ENCODE data around the gene MLLT10. TPM values are rescaled to one million over a fixed set of nuclear protein-coding genes. Genes with fewer than 3 reads are reported as not detected.

The MLLT10 gene
- total and polyA plus RNA-seq, 10 of the 15 experiments (the other 5 are each of a cell fraction or from before 2014, with no cell fraction given), result 8.7 to 61.1 (median 28.5) TPM

DNA sequence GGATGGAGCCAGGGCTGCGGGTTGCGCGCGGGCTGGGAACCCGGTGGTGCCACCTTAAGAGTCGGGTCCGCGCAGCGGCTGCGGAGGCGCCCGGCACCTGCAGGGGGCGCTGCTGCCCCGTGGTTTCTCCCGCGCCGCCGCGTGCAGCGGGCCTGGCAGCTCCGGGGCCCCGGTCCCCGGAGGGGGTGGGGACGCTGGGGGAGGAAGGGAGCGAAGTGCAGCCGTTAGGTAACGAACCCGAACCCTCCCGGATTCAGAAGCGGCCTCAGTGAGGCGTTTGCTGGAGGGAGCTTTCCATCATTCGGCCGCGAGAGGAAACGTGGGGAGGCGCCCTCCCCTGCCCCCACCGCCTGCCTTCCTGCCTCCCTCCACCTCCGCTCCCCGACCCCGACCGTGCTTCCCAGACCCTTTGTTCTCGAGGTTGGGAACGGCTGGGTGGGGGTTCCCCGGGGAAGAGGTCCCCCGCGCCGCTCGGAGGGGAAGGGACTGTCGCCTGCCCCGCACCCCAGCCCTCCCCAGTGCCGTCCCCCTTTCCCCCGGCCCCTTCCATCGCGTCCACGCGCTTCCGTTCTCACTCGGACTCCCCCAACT lies 38.2 kb upstream of the MLLT10 start:
- H3K79me2 ChIP-seq (ENCODE audit: control insufficient read depth, insufficient read depth, low read length), result no peaks in the 10 kb centered on the region
- peaks cover 20% of the 10 kb centered on the region for H3K4me1 ChIP-seq (ENCODE audit: control insufficient read depth, insufficient read depth, low read length)
- POLR2A ChIA-PET, result interaction anchor here (0.6 to 1.3 kb wide), 4 partner anchors 42 to 496 kb away, joined by 3 read pairs; no protein-coding TSS in a partner anchor
- WGBS (ENCODE audit: insufficient coverage, insufficient replicate concordance, low lambda C conversion rate, missing lambda C conversion rate), result under 1% methylated on average over 24 of the region's 58 CpGs
- no TSS peak for BruUV-seq (replicated peaks)
- peak overlapping the region; percentile 35; the same call in 1 of the 2 replicates for H3K27ac ChIP-seq (ENCODE audit: control insufficient read depth, insufficient read depth)
- SMC1A ChIA-PET (ENCODE audit: uncharacterized antibody, unreplicated experiment), result interaction anchor here (0.5 to 3.4 kb wide), 11 partner anchors 24 to 1494 kb away, joined by 3 to 19 read pairs (median 4); partner anchors contain the start of gene SKIDA1
- RAD21 ChIA-PET (ENCODE audit: unreplicated experiment), result interaction anchor here (0.7 to 5.2 kb wide), 18 partner anchors 10 to 501 kb away, joined by 3 to 22 read pairs (median 4); no protein-coding TSS in a partner anchor
- intact Hi-C loops (cut with micrococcal nuclease; ENCODE audit: unreplicated experiment), result loop anchor here (1.0 to 10.0 kb wide), 4 partner anchors 218 to 819 kb away; partner anchors contain the start of gene COMMD3
- DNase-seq (ENCODE audit: low read depth, low spot score) (peak; percentile 34), ATAC-seq (peak; percentile 89), FAIRE-seq (peak; percentile 66)
- peak overlapping the region; percentile 100 for H3K4me2 ChIP-seq (ENCODE audit: control insufficient read depth, insufficient read depth)
- no peaks in the 10 kb centered on the region for H4K20me1 ChIP-seq (ENCODE audit: control insufficient read depth, insufficient read depth)
- CTCF ChIA-PET, result interaction anchor here (0.6 to 5.6 kb wide), 26 partner anchors 14 to 1494 kb away, joined by 3 to 66 read pairs (median 4); no protein-coding TSS in a partner anchor
- H3K27me3 ChIP-seq (replicated peaks in 1 of 2; ENCODE audit: control insufficient read depth in 2 of 2, insufficient read depth in 2 of 2, low read length in 1 of 2), result peaks cover 5 to 18% of the 10 kb centered on the region in 2 experiments
- in situ Hi-C loops (cut with MboI), result loop anchor here (5.0 to 25.0 kb wide), 3 partner anchors 209 to 1516 kb away; no protein-coding TSS in a partner anchor
- H2AFZ ChIP-seq (ENCODE audit: control insufficient read depth, low read depth, low read length), result peak overlapping the region; percentile 87
- H3K36me3 ChIP-seq (ENCODE audit: control insufficient read depth in 2 of 2, insufficient read depth in 2 of 2, low read length in 1 of 2), result no peaks in the 10 kb centered on the region
- no peaks in the 10 kb centered on the region for H3K9me3 ChIP-seq (replicated peaks; ENCODE audit: control insufficient read depth, insufficient read depth, low read length)
- H3K9ac ChIP-seq (ENCODE audit: control insufficient read depth, insufficient read depth, low read length), result peak overlapping the region; percentile 58
- H3K4me3 ChIP-seq, result peak overlapping the region; percentile 65
- TF ChIP-seq CBX5 (IDR thresholded peaks at IDR 0.05; ENCODE audit: low read depth), result peak; percentile 91
- TF ChIP-seq EP300 (IDR thresholded peaks at IDR 0.05; ENCODE audit: borderline replicate concordance in 1 of 2, control insufficient read depth in 1 of 2, low read depth in 2 of 2, low read length in 2 of 2), result 0 out of 4 replicates have a peak, but pooled peaks of 1 of the 2 experiments have one; percentile 34
- TF ChIP-seq ZSCAN29 (IDR thresholded peaks at IDR 0.05), result peak; percentile 74
- 0 out of 2 replicates have a peak, but pooled peaks have one; percentile 27 for TF ChIP-seq JUND (IDR thresholded peaks at IDR 0.05; ENCODE audit: low read depth, low read length)
- TF ChIP-seq YY1 (IDR thresholded peaks at IDR 0.05; ENCODE audit: low read depth, low read length), result peak; percentile 76
- TF ChIP-seq, protein P1, sequence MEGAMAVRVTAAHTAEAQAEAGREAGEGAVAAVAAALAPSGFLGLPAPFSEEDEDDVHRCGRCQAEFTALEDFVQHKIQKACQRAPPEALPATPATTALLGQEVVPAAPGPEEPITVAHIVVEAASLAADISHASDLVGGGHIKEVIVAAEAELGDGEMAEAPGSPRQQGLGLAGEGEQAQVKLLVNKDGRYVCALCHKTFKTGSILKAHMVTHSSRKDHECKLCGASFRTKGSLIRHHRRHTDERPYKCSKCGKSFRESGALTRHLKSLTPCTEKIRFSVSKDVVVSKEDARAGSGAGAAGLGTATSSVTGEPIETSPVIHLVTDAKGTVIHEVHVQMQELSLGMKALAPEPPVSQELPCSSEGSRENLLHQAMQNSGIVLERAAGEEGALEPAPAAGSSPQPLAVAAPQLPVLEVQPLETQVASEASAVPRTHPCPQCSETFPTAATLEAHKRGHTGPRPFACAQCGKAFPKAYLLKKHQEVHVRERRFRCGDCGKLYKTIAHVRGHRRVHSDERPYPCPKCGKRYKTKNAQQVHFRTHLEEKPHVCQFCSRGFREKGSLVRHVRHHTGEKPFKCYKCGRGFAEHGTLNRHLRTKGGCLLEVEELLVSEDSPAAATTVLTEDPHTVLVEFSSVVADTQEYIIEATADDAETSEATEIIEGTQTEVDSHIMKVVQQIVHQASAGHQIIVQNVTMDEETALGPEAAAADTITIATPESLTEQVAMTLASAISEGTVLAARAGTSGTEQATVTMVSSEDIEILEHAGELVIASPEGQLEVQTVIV (IDR thresholded peaks at IDR 0.05; ENCODE audit: borderline replicate concordance, partially characterized antibody), result no peak
- TF ChIP-seq, protein P2, sequence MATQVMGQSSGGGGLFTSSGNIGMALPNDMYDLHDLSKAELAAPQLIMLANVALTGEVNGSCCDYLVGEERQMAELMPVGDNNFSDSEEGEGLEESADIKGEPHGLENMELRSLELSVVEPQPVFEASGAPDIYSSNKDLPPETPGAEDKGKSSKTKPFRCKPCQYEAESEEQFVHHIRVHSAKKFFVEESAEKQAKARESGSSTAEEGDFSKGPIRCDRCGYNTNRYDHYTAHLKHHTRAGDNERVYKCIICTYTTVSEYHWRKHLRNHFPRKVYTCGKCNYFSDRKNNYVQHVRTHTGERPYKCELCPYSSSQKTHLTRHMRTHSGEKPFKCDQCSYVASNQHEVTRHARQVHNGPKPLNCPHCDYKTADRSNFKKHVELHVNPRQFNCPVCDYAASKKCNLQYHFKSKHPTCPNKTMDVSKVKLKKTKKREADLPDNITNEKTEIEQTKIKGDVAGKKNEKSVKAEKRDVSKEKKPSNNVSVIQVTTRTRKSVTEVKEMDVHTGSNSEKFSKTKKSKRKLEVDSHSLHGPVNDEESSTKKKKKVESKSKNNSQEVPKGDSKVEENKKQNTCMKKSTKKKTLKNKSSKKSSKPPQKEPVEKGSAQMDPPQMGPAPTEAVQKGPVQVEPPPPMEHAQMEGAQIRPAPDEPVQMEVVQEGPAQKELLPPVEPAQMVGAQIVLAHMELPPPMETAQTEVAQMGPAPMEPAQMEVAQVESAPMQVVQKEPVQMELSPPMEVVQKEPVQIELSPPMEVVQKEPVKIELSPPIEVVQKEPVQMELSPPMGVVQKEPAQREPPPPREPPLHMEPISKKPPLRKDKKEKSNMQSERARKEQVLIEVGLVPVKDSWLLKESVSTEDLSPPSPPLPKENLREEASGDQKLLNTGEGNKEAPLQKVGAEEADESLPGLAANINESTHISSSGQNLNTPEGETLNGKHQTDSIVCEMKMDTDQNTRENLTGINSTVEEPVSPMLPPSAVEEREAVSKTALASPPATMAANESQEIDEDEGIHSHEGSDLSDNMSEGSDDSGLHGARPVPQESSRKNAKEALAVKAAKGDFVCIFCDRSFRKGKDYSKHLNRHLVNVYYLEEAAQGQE (IDR thresholded peaks at IDR 0.05; ENCODE audit: low read depth, low read length), result no peak
- no peak for TF ChIP-seq ATF7 (IDR thresholded peaks at IDR 0.05; ENCODE audit: low read depth)
- peak; percentile 48; the same call in 1 of the 2 replicates for TF ChIP-seq ZNF217 (IDR thresholded peaks at IDR 0.05)
- peak; percentile 63 for TF ChIP-seq BACH1 (IDR thresholded peaks at IDR 0.05; ENCODE audit: borderline replicate concordance)
- TF ChIP-seq BHLHE40 (IDR thresholded peaks at IDR 0.05; ENCODE audit: borderline replicate concordance in 1 of 2, low read depth in 2 of 2, low read length in 1 of 2), result peak; percentile 83 to 93
- TF ChIP-seq ZNF622 (IDR thresholded peaks at IDR 0.05), result no peak
- TF ChIP-seq, protein P3, sequence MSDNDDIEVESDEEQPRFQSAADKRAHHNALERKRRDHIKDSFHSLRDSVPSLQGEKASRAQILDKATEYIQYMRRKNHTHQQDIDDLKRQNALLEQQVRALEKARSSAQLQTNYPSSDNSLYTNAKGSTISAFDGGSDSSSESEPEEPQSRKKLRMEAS (IDR thresholded peaks at IDR 0.05; ENCODE audit: low read depth, low read length), result peak; percentile 91
- TF ChIP-seq, protein P4, sequence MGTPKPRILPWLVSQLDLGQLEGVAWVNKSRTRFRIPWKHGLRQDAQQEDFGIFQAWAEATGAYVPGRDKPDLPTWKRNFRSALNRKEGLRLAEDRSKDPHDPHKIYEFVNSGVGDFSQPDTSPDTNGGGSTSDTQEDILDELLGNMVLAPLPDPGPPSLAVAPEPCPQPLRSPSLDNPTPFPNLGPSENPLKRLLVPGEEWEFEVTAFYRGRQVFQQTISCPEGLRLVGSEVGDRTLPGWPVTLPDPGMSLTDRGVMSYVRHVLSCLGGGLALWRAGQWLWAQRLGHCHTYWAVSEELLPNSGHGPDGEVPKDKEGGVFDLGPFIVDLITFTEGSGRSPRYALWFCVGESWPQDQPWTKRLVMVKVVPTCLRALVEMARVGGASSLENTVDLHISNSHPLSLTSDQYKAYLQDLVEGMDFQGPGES (IDR thresholded peaks at IDR 0.05), result no peak
- peak; percentile 79; the same call in 1 of the 2 replicates for TF ChIP-seq LARP7 (IDR thresholded peaks at IDR 0.05)

Measured in GM12878 (cell line).